ENCODE measurements around the gene ZNF687. TPM values are rescaled to one million over a fixed set of nuclear protein-coding genes. Genes with fewer than 3 reads are reported as not detected.

Gene ZNF687
- total and polyA plus RNA-seq, 12 donors = 5.9 to 15.1 (median 12.8) TPM

DNA sequence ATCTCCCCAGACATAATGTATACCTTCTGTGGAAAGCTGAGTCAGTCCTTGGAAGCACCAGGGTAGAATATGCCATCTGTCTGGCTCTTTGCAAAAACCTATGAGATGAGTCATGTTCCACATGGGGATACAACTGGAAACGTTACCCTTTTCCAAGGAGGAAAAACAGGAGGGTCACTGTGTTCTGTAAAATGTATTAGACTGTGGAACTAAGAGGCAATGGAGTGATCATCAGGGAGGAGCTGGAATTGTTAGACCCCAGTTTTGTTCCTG lies 43.7 kb upstream of the ZNF687 start:
- Histone ChIP-seq H3K27ac (peak overlapping the region in 1 of 10 donors; percentile 2), H3K36me3 (peaks cover 0 to 100% (median 83%) of the 10 kb centered on the region in 9 donors), H3K4me3 (no peak overlapping the region), H3K27me3 (no peaks in the 10 kb centered on the region), H3K4me1 (peaks cover 0 to 5% (median 0%) of the 10 kb centered on the region in 9 donors), H3K9me3 (no peaks in the 10 kb centered on the region)
- intact Hi-C loops (cut with DNase I) = no loop called here
- 40 to 43% methylated on average over 1 of the region's 1 CpG for WGBS, 2 donors
- peak in 1 of 8 donors; percentile 76 for ATAC-seq
- TF ChIP-seq, protein P1, sequence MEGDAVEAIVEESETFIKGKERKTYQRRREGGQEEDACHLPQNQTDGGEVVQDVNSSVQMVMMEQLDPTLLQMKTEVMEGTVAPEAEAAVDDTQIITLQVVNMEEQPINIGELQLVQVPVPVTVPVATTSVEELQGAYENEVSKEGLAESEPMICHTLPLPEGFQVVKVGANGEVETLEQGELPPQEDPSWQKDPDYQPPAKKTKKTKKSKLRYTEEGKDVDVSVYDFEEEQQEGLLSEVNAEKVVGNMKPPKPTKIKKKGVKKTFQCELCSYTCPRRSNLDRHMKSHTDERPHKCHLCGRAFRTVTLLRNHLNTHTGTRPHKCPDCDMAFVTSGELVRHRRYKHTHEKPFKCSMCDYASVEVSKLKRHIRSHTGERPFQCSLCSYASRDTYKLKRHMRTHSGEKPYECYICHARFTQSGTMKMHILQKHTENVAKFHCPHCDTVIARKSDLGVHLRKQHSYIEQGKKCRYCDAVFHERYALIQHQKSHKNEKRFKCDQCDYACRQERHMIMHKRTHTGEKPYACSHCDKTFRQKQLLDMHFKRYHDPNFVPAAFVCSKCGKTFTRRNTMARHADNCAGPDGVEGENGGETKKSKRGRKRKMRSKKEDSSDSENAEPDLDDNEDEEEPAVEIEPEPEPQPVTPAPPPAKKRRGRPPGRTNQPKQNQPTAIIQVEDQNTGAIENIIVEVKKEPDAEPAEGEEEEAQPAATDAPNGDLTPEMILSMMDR (IDR thresholded peaks at IDR 0.05) = no peak
- DNase-seq = no peak

DNA sequence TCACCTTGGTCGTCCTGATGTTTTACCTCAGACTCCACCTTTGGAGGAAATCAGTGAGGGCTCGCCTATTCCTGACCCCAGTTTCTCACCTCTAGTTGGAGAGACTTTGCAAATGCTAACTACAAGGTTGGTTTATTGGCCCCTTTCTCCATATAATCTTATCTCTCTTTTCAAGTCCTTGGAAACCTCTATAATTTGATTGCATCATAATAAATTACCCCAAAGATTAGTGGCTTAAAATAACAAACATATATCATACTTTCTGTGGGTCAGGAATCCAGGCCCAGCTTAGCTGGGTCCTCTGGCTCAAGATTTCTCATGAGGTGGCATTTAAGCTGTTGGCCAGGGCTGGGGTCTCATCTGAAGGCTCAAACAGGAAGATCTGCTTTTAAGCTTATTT lies 39.7 kb upstream of the ZNF687 start:
- no peak overlapping the region for H3K4me3 ChIP-seq
- 87 to 91% methylated on average over 2 of the region's 2 CpGs for WGBS, 2 donors
- no peaks in the 10 kb centered on the region for H3K9me3 ChIP-seq
- peaks cover 0 to 4% (median 0%) of the 10 kb centered on the region in 9 donors for H3K4me1 ChIP-seq
- ATAC-seq (no peak), DNase-seq (no peak)
- H3K27ac ChIP-seq = no peak overlapping the region
- intact Hi-C loops (cut with DNase I) = loop anchor here in 2 of 10 donors (5.0 to 10.0 kb wide), 2 partner anchors 40 to 158 kb away; no protein-coding TSS in a partner anchor
- TF ChIP-seq, protein P1 (IDR thresholded peaks at IDR 0.05) = no peak
- H3K27me3 ChIP-seq = no peaks in the 10 kb centered on the region
- peaks cover 0 to 100% (median 82%) of the 10 kb centered on the region in 9 donors for H3K36me3 ChIP-seq

DNA sequence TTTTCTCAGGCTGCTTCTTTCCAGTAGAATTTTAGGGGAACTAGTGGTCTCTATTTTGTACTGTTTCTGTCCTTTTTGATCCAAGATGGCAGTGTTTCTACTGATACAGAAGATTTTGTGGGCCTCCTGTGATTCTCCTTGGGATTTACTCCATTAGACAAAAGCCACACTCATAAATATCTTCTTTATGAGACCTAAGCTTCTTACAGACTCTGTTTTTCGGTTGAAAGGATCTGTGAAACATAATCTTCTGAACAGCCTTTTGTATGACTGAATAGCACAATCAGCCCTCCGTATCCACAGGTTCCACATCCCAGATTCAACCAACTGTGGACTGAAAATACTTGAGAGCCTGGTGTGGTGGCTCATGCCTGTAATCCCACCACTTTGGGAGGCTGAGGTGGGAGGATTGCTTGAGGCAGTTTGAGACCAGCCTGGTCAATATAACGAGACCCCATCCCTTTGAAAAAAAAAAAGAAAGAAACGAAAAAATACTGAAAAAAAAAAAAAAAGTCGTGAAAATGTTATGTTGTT lies 38.3 kb upstream of the ZNF687 start:
- Histone ChIP-seq H3K36me3 (peaks cover 0 to 100% (median 87%) of the 10 kb centered on the region in 9 donors), H3K27ac (no peak overlapping the region), H3K27me3 (no peaks in the 10 kb centered on the region), H3K9me3 (no peaks in the 10 kb centered on the region), H3K4me1 (no peaks in the 10 kb centered on the region), H3K4me3 (no peak overlapping the region)
- TF ChIP-seq, protein P1 (IDR thresholded peaks at IDR 0.05) = no peak
- 78 to 90% methylated on average over 5 of the region's 5 CpGs for whole genome bisulfite sequencing, 2 donors
- intact Hi-C loops (cut with DNase I) = loop anchor here in 2 of 10 donors (5.0 to 10.0 kb wide), 2 partner anchors 41 to 159 kb away; no protein-coding TSS in a partner anchor
- ATAC-seq (no peak), DNase-seq (no peak)

DNA sequence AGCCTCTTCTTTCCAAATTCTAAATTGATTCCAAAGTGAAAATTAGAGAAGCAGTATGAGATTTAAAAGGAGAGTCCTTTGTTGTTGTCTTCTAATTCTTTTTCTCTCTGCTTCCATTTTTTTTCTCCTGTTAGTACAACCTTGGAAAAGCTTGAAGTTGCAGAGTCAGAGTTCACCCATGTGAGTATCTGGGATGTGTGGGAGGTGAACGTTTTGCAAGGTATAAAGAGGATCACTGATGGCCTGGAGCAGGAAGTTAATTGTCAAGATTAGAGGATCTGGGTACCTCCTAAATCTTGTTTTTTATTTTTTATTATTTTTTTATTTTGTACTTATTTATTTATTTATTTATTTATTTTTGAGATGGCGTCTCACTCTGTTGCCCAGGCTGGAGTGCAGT lies 35.3 kb upstream of the ZNF687 start:
- intact Hi-C loops (cut with DNase I) = loop anchor here in 1 of 10 donors (10.0 kb wide), 1 partner anchor 162 kb away; no protein-coding TSS in a partner anchor
- DNase-seq (no peak), ATAC-seq (no peak)
- Histone ChIP-seq H3K9me3 (no peaks in the 10 kb centered on the region), H3K27me3 (no peaks in the 10 kb centered on the region), H3K36me3 (peaks cover 0 to 91% (median 79%) of the 10 kb centered on the region in 9 donors), H3K27ac (no peak overlapping the region), H3K4me3 (no peak overlapping the region), H3K4me1 (no peaks in the 10 kb centered on the region)
- WGBS, 2 donors = 85 to 88% methylated on average over 2 of the region's 2 CpGs
- TF ChIP-seq, protein P1 (IDR thresholded peaks at IDR 0.05) = no peak
